Nephron (organoid): ENCODE measurements around the gene TMEM63C.

ENCODE experiments used
- H3K27ac Mint-ChIP-seq, 3 experiments: 2 replicates each; pipeline ENCODE4 v1.8.0; 2020; ENCODE audit warnings: mixed read lengths in 3 of 3, mild to moderate bottlenecking in 2 of 3, moderate library complexity in 1 of 3
- H3K27me3 Mint-ChIP-seq: 2 replicates; pipeline ENCODE4 v1.8.0; 2021; ENCODE audit warnings: low read depth, mild to moderate bottlenecking, moderate library complexity, mixed read lengths
- H3K36me3 Mint-ChIP-seq: 2 replicates; pipeline ENCODE4 v1.8.0; 2020; ENCODE audit warnings: low read depth, mixed read lengths
- H3K4me1 Mint-ChIP-seq: 2 replicates; pipeline ENCODE4 v1.8.0; 2020; ENCODE audit warnings: mixed read lengths
- H3K4me3 Mint-ChIP-seq, 3 experiments: 2 replicates each; pipeline ENCODE4 v1.8.0; 2020; ENCODE audit warnings: mild to moderate bottlenecking in 3 of 3, mixed read lengths in 3 of 3, moderate library complexity in 2 of 3
- H3K9me3 Mint-ChIP-seq: 2 replicates; pipeline ENCODE4 v1.8.0; 2020; ENCODE audit warnings: mixed read lengths
- TF ChIP-seq, protein P1 (sequence below), 3 experiments: fragments of 200-600 bp; sonication (generic); IDR thresholded peaks; one replicate each; pipeline ENCODE4 v1.5.0; 2021; ENCODE audit warnings: antibody characterized with exemption in 3 of 3; ENCODE audit not compliant: unreplicated experiment in 3 of 3

The TMEM63C gene

DNA sequence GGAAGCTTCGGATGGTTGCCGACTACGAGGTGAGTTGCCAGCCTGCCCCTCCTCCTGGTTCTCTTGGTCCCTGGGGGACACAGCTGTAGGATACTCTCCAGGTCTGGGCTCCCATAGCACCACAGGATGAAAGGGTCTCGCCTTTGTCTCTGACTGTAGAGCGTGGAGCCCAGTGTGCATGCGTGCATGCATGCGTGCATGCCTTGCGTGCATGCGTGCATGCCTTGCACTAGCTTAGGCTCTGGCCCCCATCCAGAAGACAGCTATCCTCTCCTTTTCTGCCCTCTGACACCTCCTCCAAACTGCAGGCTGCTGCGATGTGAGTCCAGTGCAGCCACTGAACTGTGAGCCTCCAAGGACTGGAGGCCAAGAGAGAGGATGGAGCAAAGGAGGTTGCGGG lies 70.3 kb downstream of the TMEM63C start:
- peaks cover 18% of the 10 kb centered on the region for H3K27me3 Mint-ChIP-seq
- no peak overlapping the region for H3K27ac Mint-ChIP-seq
- no peak overlapping the region for H3K4me3 Mint-ChIP-seq
- no peaks in the 10 kb centered on the region for H3K36me3 Mint-ChIP-seq
- TF ChIP-seq, protein P1, sequence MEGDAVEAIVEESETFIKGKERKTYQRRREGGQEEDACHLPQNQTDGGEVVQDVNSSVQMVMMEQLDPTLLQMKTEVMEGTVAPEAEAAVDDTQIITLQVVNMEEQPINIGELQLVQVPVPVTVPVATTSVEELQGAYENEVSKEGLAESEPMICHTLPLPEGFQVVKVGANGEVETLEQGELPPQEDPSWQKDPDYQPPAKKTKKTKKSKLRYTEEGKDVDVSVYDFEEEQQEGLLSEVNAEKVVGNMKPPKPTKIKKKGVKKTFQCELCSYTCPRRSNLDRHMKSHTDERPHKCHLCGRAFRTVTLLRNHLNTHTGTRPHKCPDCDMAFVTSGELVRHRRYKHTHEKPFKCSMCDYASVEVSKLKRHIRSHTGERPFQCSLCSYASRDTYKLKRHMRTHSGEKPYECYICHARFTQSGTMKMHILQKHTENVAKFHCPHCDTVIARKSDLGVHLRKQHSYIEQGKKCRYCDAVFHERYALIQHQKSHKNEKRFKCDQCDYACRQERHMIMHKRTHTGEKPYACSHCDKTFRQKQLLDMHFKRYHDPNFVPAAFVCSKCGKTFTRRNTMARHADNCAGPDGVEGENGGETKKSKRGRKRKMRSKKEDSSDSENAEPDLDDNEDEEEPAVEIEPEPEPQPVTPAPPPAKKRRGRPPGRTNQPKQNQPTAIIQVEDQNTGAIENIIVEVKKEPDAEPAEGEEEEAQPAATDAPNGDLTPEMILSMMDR (IDR thresholded peaks at IDR 0.05; ENCODE audit: unreplicated experiment in 3 of 3) = no peak
- no peaks in the 10 kb centered on the region for H3K9me3 Mint-ChIP-seq
- no peaks in the 10 kb centered on the region for H3K4me1 Mint-ChIP-seq

DNA sequence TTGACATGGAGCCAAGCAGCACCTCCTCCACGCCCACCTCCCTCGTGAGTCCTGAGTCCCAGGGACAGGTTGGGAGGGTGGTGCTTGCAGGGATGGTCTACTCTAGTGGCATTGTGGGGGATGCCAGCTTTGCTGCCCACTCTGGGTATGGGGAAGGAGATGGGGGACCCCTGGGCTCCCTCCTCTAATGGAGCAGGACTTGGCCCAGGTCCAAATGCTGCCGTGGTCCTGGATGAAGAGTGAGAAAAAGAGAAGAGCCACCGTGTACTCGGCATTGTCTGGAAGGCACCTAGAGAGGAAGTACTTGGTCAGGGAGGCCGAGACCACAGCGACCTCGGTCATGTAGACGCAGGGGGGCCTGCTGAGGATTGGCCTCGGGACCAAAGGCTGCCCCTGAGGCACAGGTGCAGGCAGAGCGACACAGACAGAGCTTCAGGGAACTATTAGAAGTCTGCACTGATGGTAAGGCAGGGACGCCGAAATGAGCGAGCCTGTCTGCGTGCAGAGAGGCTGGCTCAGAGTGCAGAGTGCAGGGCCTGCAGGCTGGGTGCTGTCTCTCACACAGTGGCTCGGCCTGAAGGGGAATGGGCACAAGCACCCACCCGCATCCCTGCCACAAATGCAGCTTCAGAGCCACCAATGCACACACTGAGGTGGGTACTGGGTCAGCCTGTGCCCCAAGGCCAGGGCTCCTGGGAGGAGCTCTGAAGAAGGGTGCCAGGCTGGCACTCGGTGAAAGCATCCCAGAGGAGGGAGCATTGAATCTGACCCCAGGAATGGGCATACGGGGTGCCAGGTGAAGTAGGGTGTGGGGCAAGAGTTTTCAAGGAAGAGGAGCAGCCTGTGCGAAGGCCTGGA lies 72.0 kb downstream of the TMEM63C start:
- TF ChIP-seq, protein P1 (IDR thresholded peaks at IDR 0.05; ENCODE audit: unreplicated experiment in 3 of 3) = no peak
- no peaks in the 10 kb centered on the region for H3K4me1 Mint-ChIP-seq

GRCh38 chr14:77256694-77257093 lies 75.1 kb downstream of the TMEM63C start:
- Mint-ChIP-seq H3K27me3 (peaks cover 21% of the 10 kb centered on the region), H3K4me1 (no peaks in the 10 kb centered on the region), H3K9me3 (no peaks in the 10 kb centered on the region), H3K4me3 (no peak overlapping the region), H3K27ac (no peak overlapping the region), H3K36me3 (no peaks in the 10 kb centered on the region)
- TF ChIP-seq, protein P1 (IDR thresholded peaks at IDR 0.05; ENCODE audit: unreplicated experiment in 3 of 3) = no peak

More for the DNA sequence above, 72.0 kb downstream of the TMEM63C start:
- no peaks in the 10 kb centered on the region for H3K9me3 Mint-ChIP-seq
- no peak overlapping the region for H3K4me3 Mint-ChIP-seq
- H3K36me3 Mint-ChIP-seq = no peaks in the 10 kb centered on the region
- peaks cover 18% of the 10 kb centered on the region for H3K27me3 Mint-ChIP-seq
- H3K27ac Mint-ChIP-seq = no peak overlapping the region

DNA sequence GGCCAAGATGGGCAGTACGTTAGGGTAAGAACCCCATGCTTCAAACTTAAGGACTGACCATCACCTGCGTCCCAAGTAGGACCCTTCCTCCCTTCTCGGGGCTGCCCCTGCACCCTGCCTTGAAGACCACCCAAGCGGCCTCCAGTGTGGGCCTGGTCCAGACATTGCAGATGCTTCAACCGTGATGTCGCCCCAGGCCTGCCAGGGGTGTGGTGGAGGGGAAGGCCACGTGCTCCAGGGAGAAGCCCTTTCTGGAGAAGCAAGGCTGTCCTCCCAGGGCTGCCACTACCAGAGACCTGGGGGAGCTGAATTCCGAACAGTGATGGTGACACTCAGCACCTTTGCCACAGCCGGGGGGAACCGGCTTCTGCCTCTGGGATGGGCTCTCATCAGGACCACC lies 76.1 kb downstream of the TMEM63C start:
- Mint-ChIP-seq H3K4me1 (no peaks in the 10 kb centered on the region), H3K36me3 (no peaks in the 10 kb centered on the region), H3K9me3 (no peaks in the 10 kb centered on the region), H3K27me3 (peaks cover 25% of the 10 kb centered on the region), H3K27ac (no peak overlapping the region), H3K4me3 (no peak overlapping the region)
- TF ChIP-seq, protein P1 (IDR thresholded peaks at IDR 0.05; ENCODE audit: unreplicated experiment in 3 of 3) = no peak

DNA sequence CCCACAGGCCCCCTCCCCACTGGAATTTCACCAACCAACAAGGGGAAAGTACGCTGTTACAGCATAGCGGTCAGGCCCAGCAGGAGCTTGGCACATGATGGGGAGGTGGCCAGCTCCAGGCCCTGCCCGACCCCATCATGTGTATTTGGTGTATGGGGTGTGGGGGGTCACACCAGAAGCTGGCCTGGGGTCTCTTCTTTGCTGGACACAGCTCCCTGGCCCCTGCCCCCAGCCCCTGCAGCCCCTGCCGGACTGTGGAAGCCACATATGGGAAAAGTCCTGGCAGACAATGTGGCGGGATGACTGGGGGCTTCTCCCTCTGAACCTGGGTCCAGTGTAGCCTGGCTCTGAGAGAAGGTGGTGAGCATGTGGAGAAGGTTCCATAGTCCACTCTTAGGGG lies 77.0 kb downstream of the TMEM63C start:
- Mint-ChIP-seq H3K27ac (no peak overlapping the region), H3K27me3 (peaks cover 30% of the 10 kb centered on the region), H3K4me1 (no peaks in the 10 kb centered on the region), H3K36me3 (no peaks in the 10 kb centered on the region), H3K4me3 (no peak overlapping the region), H3K9me3 (no peaks in the 10 kb centered on the region)
- TF ChIP-seq, protein P1 (IDR thresholded peaks at IDR 0.05; ENCODE audit: unreplicated experiment in 3 of 3) = no peak
